Posterior cingulate gyrus (tissue), 11 donors: Measurements from ENCODE around the gene DOHH.
"Not testable (repeated sequence)": the region's sequence is repeated elsewhere in the genome, so short reads cannot be mapped to it uniquely, and the experiment has no call there.

ENCODE experiments used
- DNase-seq, 10 donors: peaks; one replicate each; pipeline versions ENCODE4 v3.0.0 to v3.0.0-alpha.2; 2020 to 2021; ENCODE audit warnings: mixed read lengths in 3 of 10
- intact Hi-C: fragments of 100-400 bp; cut with DNase I; formaldehyde crosslinking; loops from one replicate; pipeline ENCODE4 v1.15.1; 2023

Gene DOHH

DNA sequence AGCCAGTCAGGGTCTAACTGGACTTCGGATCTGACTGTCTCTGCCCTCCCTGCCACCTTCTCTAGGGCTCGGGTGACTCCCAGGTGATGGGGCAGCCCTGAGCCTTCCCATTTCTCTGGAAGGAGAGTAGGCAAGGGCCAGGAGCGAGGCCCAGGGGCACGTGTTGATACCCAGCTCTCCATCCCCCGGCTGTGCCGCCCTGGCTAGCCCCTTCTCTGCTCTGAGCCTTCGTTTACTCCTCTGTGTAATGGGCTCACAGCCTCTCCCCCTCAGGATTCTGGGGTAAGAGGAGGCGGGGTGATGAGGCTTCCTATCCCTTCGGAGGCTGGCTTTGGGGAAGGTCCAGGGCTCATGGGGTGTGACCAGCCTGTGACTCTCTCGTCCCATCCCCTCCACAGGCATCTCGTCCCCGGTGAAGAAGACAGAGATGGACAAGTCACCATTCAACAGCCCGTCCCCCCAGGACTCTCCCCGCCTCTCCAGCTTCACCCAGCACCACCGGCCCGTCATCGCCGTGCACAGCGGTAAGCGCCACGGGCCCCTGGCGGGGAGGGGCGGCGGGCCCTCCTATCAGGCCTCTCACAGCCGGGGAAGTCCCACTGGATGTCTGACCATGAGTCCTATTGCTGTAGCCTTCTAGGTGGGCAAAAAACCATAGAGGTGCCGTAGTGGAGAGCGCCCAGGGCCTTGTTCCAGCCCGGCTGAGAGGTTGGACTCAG, 51.7 kb downstream of the DOHH start:
- intact Hi-C loops, result no loop called here
- DNase-seq, result no peak

DNA sequence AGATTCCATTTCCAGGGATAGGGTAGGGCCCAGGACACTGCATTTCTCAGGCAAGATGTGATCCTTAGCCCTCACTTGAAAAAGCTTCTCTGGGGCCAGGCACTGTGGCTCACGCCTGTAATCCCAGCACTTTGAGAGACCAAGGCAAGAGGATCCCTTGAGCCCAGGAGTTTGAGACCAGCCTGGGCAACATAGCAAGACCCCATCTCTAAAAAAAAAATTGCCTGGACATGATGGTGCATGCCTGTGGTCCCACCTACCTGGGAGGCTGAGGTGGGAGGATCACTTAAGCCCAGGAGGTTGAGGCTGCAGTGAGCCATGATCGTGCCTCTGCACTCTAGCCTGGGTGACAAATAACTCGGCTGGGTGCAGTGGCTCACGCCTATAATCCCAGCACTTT, 53.8 kb downstream of the DOHH start:
- intact Hi-C loops, DNase-seq: not testable (repeated sequence)

DNA sequence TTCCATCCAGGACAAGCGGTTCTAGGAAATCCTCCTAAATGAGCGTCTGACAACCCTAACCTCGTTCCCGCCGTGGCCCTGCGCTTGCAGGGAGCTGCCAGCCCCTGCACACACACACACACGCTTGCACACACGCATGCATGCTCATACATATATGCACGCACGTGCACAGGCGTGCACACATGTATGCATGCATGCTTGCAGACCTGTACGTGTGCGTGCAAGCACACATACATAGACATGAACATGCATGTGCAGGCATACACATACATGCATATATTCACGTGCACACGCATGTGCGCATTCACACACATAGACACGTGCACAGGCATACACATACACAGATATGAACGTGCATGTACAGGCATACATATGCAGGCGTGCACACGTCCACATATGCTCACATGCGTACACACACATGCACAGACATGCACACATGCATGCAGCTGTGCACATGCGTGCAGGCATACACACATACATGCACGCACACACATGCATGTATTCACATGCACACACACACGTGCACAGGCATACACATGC, 55.7 kb downstream of the DOHH start:
- no peak for DNase-seq
- intact Hi-C loops, result no loop called here

GRCh38 chr19:3443840-3444694, 56.4 kb downstream of the DOHH start:
- intact Hi-C loops, result no loop called here
- DNase-seq, result peak in 8 of 10 donors; percentile 47 to 97 (median 84)

- intact Hi-C loops, result no loop called here
- DNase-seq, result no peak
Observed at GRCh38 chr19:3442487-3443071, 57.9 kb downstream of the DOHH start.

- intact Hi-C loops, result no loop called here
- DNase-seq, result no peak
Observed at GRCh38 chr19:3441986-3442329, 58.5 kb downstream of the DOHH start.

DNA sequence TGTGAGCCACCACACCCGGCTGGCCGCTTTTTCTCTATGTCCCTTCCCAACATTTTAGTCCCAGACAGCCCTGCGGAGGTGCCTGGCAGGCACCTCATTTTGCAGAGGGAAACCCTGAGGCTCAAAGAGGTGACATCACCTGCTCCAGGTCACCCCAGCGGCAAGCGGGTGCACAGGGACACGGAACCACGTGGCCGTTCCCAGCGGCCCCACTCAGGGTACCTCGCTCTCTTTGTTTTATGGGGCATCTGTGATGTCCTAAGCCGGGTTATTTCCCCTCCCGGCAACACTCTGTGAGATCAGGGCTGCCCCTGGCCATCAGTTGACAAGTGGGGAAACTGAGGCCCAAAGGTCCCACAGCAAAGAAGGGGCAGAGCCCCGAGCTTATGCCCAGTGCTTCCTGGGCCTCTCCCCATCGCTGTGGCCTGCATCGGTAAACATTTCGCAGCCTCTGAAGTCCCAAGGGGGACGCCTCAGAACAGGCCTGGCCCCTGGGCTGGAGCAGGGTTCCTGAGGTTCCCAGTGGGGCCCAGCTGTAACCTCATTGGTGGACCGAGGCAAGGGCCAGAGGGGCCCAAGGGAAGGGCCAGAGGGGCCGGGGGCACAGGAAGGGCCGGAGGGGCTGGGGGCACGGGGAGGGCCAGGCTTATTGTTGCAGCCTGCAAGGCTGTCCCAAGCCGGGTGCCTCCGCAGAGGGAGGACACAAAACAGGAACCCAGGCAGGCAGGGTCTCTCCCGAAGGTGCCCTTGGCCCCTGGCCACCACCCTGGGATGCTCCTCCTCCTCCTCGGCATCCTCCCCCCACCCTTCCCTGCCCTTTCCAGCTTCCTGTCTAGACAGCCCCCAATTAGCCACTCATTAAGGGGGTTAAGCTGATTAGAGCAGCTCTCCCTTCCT, 59.1 kb downstream of the DOHH start:
- no peak for DNase-seq
- intact Hi-C loops, result no loop called here
